Stimulated activated memory B cell treated with anti-CD40 and anti-IgM and Interleukin-4, amounts not matched to agents 10 μg/mL and 1 μg/mL and 100 μg/mL, for 72 hours (primary cell): ENCODE measurements around the gene AGAP1.
"Not testable (repeated sequence)": the region's sequence is repeated elsewhere in the genome, so short reads cannot be mapped to it uniquely, and the experiment has no call there.

Experiments
- ATAC-seq: fragments of 150-1000 bp; cut with Tn5 transposase; 2 replicates; pipeline ENCODE4 v1.10.0; 2021
- H3K27ac Mint-ChIP-seq: one replicate; pipeline ENCODE4 v1.8.0; 2022; ENCODE audit warnings: mild to moderate bottlenecking, mixed read lengths
- H3K27me3 Mint-ChIP-seq: one replicate; pipeline ENCODE4 v1.8.0; 2022; ENCODE audit warnings: mixed read lengths
- H3K36me3 Mint-ChIP-seq: one replicate; pipeline ENCODE4 v1.8.0; 2022; ENCODE audit warnings: mixed read lengths
- H3K4me1 Mint-ChIP-seq: one replicate; pipeline ENCODE4 v1.8.0; 2022; ENCODE audit warnings: mixed read lengths
- H3K4me3 Mint-ChIP-seq: one replicate; pipeline ENCODE4 v1.8.0; 2022; ENCODE audit warnings: mild to moderate bottlenecking, moderate library complexity, mixed read lengths
- H3K9me3 Mint-ChIP-seq: one replicate; pipeline ENCODE4 v1.8.0; 2022; ENCODE audit warnings: mixed read lengths

AGAP1 gene

DNA sequence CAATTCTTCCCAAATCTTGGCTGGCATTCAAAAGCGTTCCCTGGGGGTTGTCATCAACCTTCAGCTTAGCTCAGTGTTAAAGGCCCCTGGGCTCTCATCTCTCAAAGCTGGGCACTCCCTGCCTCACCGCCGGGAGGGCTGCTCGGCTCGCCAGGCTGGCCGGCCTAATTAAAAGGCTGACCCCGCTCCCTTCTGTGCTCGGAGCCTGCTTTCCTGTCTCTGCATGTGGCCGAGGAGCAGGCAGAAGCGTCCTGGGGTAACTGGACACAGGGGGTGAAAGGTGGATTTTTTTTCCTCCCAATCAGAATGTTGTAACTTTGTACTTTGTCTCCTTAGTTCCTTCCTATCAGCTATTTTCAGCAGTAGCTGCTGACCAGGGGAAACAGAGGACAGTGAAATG, 443.2 kb downstream of the AGAP1 start:
- no peak overlapping the region for H3K4me3 Mint-ChIP-seq
- no peak for ATAC-seq
- H3K9me3 Mint-ChIP-seq = peaks cover 10% of the 10 kb centered on the region
- H3K4me1 Mint-ChIP-seq = no peaks in the 10 kb centered on the region
- H3K27me3 Mint-ChIP-seq = peaks cover 24% of the 10 kb centered on the region
- H3K27ac Mint-ChIP-seq = no peak overlapping the region
- no peaks in the 10 kb centered on the region for H3K36me3 Mint-ChIP-seq

DNA sequence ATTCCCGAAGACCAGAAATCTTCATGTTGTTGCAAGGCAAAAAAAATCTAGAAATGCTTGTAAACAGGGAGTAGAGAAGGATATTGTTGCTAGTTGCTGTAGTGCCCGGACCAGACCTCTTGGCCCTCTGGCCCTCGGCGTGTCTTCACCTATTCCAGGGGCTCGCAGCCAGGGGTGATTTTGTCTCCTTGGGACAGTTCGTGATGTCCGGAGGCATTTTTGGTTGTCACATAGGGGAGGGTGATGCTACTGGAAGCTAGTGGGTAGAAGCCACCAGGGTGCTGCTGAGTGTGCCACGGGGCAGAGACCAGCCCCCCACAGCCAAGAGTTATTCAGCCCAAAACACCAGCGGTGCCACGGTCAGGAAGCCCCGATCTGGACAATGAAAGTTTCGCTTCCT, 443.7 kb downstream of the AGAP1 start:
- no peak for ATAC-seq
- H3K9me3 Mint-ChIP-seq = peaks cover 10% of the 10 kb centered on the region

DNA sequence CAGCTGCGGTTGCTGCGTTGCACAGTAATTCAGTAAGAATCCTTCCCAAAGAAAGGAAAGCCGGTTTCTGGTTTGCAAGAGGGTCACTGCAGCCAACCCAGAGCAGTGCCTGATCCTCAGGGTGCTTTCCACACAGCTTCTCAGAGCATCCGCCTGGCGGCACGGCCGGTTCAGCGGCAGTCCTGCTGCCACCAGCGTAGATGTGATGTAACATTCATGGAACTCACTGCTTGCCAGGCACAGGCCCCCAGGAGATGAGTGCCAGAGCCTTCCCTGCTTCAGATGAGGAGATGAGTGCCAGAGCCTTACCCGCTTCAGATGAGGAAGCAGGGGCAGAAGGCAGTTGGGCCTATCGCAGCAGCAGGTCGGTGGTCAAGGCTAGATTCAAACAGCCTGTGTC, 444.1 kb downstream of the AGAP1 start:
- peaks cover 10% of the 10 kb centered on the region for H3K9me3 Mint-ChIP-seq
- ATAC-seq = no peak
- H3K4me1 Mint-ChIP-seq = no peaks in the 10 kb centered on the region
- no peak overlapping the region for H3K4me3 Mint-ChIP-seq
- H3K27me3 Mint-ChIP-seq = peaks cover 24% of the 10 kb centered on the region
- H3K27ac Mint-ChIP-seq = no peak overlapping the region
- H3K36me3 Mint-ChIP-seq = no peaks in the 10 kb centered on the region

More for the DNA sequence above, 443.7 kb downstream of the AGAP1 start:
- Mint-ChIP-seq H3K36me3 (no peaks in the 10 kb centered on the region), H3K4me1 (no peaks in the 10 kb centered on the region), H3K4me3 (no peak overlapping the region), H3K27ac (no peak overlapping the region), H3K27me3 (peaks cover 24% of the 10 kb centered on the region)

DNA sequence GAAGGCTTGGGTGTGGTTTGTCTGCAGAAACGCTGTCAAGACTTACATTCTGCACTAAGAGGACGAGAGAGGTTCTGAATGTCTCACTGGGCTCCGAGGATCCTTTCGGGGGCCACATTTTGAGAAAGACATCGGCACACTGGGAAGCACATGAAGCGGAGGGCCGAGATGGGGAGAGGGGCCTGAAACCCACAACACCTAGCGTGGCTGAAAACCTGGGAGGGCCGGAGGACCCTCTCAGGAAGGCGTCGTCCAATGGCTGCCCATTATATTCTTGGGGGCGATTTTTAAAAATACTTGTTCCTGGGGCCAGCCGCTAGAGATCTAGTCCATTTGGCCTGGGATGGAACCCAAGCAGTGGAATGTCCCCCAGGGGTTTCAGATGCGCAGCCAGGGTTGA, 444.8 kb downstream of the AGAP1 start:
- H3K27ac Mint-ChIP-seq = no peak overlapping the region
- no peak overlapping the region for H3K4me3 Mint-ChIP-seq
- ATAC-seq = no peak
- H3K4me1 Mint-ChIP-seq = no peaks in the 10 kb centered on the region
- H3K27me3 Mint-ChIP-seq = peaks cover 24% of the 10 kb centered on the region
- H3K36me3 Mint-ChIP-seq = no peaks in the 10 kb centered on the region
- peaks cover 10% of the 10 kb centered on the region for H3K9me3 Mint-ChIP-seq

DNA sequence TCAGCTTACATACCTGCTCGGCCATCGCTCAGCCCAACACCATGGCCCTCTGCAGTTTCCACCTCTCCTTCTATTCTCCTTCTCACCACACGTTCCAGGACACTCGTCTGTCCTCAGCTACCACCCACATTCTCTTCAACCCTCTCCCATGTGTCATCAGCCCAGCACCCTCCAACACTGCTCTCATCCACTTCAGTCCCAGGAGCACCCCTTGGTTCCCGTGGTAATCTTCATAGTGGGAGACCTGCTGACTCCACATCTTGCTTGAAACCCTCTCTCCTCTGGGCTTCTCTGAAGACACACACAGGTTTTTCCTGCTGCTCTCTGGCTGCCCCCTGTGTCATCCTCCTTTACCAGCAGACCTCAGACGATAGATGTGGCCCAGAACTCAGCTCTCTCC, 445.6 kb downstream of the AGAP1 start:
- peak; percentile 21 for ATAC-seq
- peaks cover 24% of the 10 kb centered on the region for H3K27me3 Mint-ChIP-seq
- no peak overlapping the region for H3K4me3 Mint-ChIP-seq
- no peaks in the 10 kb centered on the region for H3K36me3 Mint-ChIP-seq
- H3K9me3 Mint-ChIP-seq = peaks cover 10% of the 10 kb centered on the region
- no peak overlapping the region for H3K27ac Mint-ChIP-seq
- H3K4me1 Mint-ChIP-seq = no peaks in the 10 kb centered on the region

GRCh38 chr2:235940330-235940729, 446.5 kb downstream of the AGAP1 start:
- H3K36me3 Mint-ChIP-seq = no peaks in the 10 kb centered on the region
- no peaks in the 10 kb centered on the region for H3K4me1 Mint-ChIP-seq

DNA sequence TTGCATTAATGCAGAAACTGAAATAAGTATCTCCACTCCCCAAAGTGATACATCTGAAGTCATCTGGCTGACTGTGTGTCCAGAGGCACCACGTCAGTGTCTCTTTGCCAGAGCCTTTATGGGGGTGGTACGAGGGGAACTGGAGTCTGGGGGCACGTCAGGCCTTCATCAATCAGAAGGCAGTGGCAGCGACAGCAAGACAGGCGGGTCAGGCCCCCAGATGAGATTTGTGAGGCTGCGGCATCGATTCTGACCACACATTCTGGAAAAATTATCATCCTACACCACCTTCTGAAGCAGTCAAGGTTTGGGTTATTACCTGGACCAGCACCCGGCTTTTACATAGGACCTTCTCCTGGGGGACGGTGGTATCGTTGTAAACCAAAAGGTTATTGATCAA, 450.7 kb downstream of the AGAP1 start:
- Mint-ChIP-seq H3K9me3 (peaks cover 5% of the 10 kb centered on the region), H3K27me3 (peaks cover 24% of the 10 kb centered on the region), H3K36me3 (no peaks in the 10 kb centered on the region), H3K4me1 (no peaks in the 10 kb centered on the region), H3K27ac (no peak overlapping the region), H3K4me3 (no peak overlapping the region)
- no peak for ATAC-seq

More at GRCh38 chr2:235940330-235940729, 446.5 kb downstream of the AGAP1 start:
- Mint-ChIP-seq H3K27ac (no peak overlapping the region), H3K27me3 (peaks cover 24% of the 10 kb centered on the region), H3K9me3 (peaks cover 10% of the 10 kb centered on the region), H3K4me3 (no peak overlapping the region)
- ATAC-seq = no peak

DNA sequence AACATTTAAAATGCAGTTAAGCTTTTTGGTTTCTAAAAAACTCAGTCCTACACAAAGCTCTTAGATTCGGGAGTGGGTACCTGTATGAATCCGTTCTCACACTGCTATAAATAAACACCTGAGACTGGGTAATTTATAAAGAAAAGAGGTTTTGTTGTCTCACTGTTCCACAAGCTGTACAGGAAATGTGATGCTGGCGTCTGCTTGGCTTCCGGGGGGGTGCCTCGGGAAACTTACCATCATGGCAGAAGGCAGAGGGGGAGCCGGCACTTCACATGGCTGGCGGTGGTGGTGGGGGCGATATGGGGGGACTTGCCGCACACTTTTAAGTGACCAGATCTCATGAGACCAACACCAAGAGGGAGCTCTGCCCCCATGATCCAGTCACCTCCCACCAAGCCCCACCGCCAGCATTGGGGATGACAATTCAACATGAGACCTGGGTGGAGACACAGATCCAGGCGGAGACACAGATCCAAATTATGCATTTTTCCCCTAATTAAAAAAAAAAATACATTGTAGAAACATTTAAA, 451.8 kb downstream of the AGAP1 start:
- Mint-ChIP-seq H3K27me3 (peaks cover 23% of the 10 kb centered on the region), H3K4me1 (no peaks in the 10 kb centered on the region), H3K4me3 (no peak overlapping the region), H3K9me3 (peaks cover 5% of the 10 kb centered on the region), H3K36me3 (no peaks in the 10 kb centered on the region), H3K27ac (no peak overlapping the region)
- no peak for ATAC-seq

DNA sequence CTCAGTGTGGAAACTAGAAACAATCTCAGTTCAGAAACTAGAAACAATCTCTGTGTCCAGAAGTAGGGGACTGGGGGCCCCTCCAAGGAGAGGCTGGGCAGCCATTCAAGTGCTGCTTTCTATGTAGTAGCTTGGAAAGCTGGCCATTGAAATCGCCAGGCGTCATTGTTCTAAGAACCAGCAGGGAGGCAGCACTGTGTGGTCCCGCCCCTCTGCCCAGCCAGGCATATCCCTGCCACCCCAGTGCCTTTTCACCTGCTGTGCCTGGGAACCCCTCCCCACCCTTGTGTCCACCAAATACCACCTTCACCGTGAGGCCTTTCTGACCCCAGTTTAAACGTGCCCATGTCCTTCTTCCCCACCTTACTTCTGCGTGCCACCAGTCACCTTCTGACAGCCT, 452.7 kb downstream of the AGAP1 start:
- H3K27me3 Mint-ChIP-seq = peaks cover 19% of the 10 kb centered on the region
- no peak overlapping the region for H3K4me3 Mint-ChIP-seq
- peaks cover 5% of the 10 kb centered on the region for H3K9me3 Mint-ChIP-seq
- H3K36me3 Mint-ChIP-seq = no peaks in the 10 kb centered on the region
- H3K27ac Mint-ChIP-seq = no peak overlapping the region
- ATAC-seq = no peak
- no peaks in the 10 kb centered on the region for H3K4me1 Mint-ChIP-seq

DNA sequence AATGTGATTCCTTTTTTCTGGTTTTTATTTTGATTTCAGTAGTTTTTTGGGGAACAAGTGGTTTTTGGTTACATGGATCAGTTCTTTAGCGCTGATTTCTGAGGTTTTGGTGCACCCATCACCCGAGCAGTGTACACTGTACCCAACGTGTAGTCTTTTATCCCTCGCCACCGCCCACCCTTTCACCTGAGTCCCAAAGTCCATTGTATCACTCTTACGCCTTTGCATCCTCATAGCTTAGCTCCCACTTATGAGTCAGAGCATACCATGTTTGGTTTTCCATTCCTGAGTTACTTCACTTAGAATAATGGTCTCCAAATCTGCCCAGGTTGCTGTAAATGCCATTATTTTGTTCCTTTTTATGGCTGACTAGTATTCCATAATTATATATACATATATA, 453.2 kb downstream of the AGAP1 start:
- ATAC-seq, H3K4me3 Mint-ChIP-seq, H3K9me3 Mint-ChIP-seq, H3K4me1 Mint-ChIP-seq, H3K27ac Mint-ChIP-seq, H3K36me3 Mint-ChIP-seq: not testable (repeated sequence)
- H3K27me3 Mint-ChIP-seq = peaks cover 14% of the 10 kb centered on the region

GRCh38 chr2:235949567-235950472, 456.0 kb downstream of the AGAP1 start:
- H3K4me3 Mint-ChIP-seq = no peak overlapping the region

DNA sequence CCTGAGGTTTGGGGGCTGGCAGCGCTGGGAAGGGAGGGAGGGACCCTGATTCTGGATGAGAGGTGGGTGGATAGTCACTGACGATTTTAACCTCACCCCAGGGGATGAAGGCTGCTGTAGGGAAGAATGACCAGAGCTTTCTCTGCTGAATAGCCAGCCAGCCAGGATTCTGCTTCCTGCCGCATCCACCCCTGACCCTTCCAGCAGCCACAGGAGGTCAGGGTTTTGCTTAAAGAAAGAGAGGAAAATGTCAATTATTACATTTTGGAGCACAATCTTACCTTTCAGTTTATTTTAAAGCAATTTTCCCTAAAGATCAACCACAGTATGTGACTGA, 456.6 kb downstream of the AGAP1 start:
- no peak overlapping the region for H3K4me3 Mint-ChIP-seq
- H3K27me3 Mint-ChIP-seq = peaks cover 14% of the 10 kb centered on the region
- no peak overlapping the region for H3K27ac Mint-ChIP-seq
- H3K36me3 Mint-ChIP-seq = no peaks in the 10 kb centered on the region
- peaks cover 3% of the 10 kb centered on the region for H3K9me3 Mint-ChIP-seq
- no peak for ATAC-seq
- no peaks in the 10 kb centered on the region for H3K4me1 Mint-ChIP-seq

More at GRCh38 chr2:235949567-235950472, 456.0 kb downstream of the AGAP1 start:
- H3K36me3 Mint-ChIP-seq = no peaks in the 10 kb centered on the region
- H3K27ac Mint-ChIP-seq = no peak overlapping the region
- peaks cover 14% of the 10 kb centered on the region for H3K27me3 Mint-ChIP-seq
- no peak for ATAC-seq
- no peaks in the 10 kb centered on the region for H3K4me1 Mint-ChIP-seq
- H3K9me3 Mint-ChIP-seq = peaks cover 3% of the 10 kb centered on the region

- H3K27me3 Mint-ChIP-seq = peaks cover 14% of the 10 kb centered on the region
- ATAC-seq = no peak
- no peak overlapping the region for H3K27ac Mint-ChIP-seq
Measured at GRCh38 chr2:235951493-235951892, 457.6 kb downstream of the AGAP1 start.

DNA sequence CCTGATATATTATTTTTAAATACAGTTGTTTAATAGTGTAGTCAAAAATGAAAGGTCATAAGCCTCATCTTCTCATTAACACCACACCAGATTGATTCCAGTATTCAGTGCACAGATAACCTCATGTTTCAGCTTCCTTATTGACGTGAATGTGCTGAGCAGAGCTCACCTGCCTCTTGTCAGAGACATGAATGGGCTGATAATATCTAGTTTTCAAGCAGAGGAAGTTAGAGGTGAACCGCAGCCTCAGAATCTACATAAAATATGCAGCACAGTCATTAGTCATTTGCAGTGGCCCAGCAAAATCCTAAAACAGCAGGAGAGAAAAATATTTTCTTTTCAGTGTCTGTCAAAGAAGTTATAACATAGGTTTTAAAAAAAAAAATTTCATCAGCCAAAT, 458.1 kb downstream of the AGAP1 start:
- Mint-ChIP-seq H3K27ac (no peak overlapping the region), H3K9me3 (no peaks in the 10 kb centered on the region), H3K4me3 (no peak overlapping the region), H3K27me3 (peaks cover 14% of the 10 kb centered on the region), H3K4me1 (no peaks in the 10 kb centered on the region), H3K36me3 (no peaks in the 10 kb centered on the region)
- no peak for ATAC-seq

More at GRCh38 chr2:235951493-235951892, 457.6 kb downstream of the AGAP1 start:
- no peak overlapping the region for H3K4me3 Mint-ChIP-seq
- no peaks in the 10 kb centered on the region for H3K36me3 Mint-ChIP-seq
- no peaks in the 10 kb centered on the region for H3K4me1 Mint-ChIP-seq
- H3K9me3 Mint-ChIP-seq = peaks cover 3% of the 10 kb centered on the region

GRCh38 chr2:235952714-235953113, 458.9 kb downstream of the AGAP1 start:
- Mint-ChIP-seq H3K4me3 (no peak overlapping the region), H3K36me3 (no peaks in the 10 kb centered on the region), H3K9me3 (no peaks in the 10 kb centered on the region), H3K27me3 (peaks cover 14% of the 10 kb centered on the region), H3K27ac (no peak overlapping the region), H3K4me1 (no peaks in the 10 kb centered on the region)
- no peak for ATAC-seq

GRCh38 chr2:235954281-235954680, 460.4 kb downstream of the AGAP1 start:
- Mint-ChIP-seq H3K9me3 (no peaks in the 10 kb centered on the region), H3K4me1 (no peaks in the 10 kb centered on the region), H3K27me3 (peaks cover 13% of the 10 kb centered on the region), H3K4me3 (no peak overlapping the region), H3K36me3 (no peaks in the 10 kb centered on the region), H3K27ac (no peak overlapping the region)
- no peak for ATAC-seq
